K562 (cell line): ENCODE results near the gene WFIKKN2.

ENCODE experiments used
- BCOR ChIP-seq: fragments of 450-650 bp; IDR thresholded peaks from 2 replicates; pipeline ENCODE4 v1.6.1; 2016
- MEIS2 ChIP-seq: fragments of 450-650 bp; IDR thresholded peaks from 2 replicates; pipeline ENCODE4 v1.6.1; 2014; ENCODE audit warnings: mild to moderate bottlenecking; ENCODE audit not compliant: partially characterized antibody

DNA sequence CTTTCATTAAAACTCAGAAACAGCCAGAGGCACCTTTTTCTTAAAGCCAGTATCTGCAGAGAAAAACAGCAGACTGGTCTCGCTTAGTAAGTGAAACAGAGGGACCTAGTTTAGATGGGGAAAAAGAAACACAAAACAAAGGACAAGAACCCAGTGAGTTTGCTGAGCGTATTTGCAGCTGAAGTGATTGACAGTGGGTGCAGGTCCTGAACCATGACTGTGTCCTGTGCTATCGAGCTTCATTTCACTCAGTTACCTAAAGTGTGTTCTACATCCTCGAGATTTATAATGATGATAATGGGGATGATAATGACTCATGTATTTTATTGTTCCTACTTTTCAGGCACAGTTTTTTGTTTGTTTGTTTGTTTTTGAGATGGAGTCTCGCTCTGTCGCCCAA, 31.7 kb upstream of the WFIKKN2 start:
- TF ChIP-seq MEIS2 (no peak), BCOR (no peak)
